Tracheal epithelial cell (primary cell): ENCODE results near the gene LCE5A. TPM values are rescaled to one million over a fixed set of nuclear protein-coding genes. Genes with fewer than 3 reads are reported as not detected.

Source experiments
- total RNA-seq: library from RNA; depleted of rRNA; stranded (reverse); fragments of >200 nt; gene quantifications from 2 replicates; pipeline ENCODE4 v1.2.1, GENCODE V29; 2014

Gene LCE5A, protein sequence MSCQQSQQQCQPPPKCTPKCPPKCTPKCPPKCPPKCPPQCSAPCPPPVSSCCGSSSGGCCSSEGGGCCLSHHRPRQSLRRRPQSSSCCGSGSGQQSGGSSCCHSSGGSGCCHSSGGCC
- total RNA-seq = not detected in 2 replicates

DNA sequence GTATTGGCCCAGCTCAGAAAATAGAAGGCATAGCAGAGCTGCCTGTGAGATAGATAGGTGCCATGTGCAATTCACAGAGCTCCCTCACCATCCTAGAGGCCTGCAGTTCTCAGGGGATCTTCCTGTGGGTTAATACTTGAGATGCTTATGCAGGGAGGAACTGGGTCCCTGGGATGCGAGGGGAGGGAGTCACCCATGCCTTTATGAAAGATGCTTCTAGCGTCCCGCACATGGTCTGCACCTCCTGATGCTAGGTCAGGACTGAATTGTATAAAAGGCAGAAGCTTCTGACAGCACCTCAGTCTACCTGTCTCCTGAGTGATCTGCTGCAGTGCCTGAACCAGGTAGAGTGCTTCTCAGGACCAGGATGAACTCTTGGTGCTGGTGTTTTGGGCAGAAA lies at the start of gene LCE5A:
LCE5A (plus strand) TSS at position 301 of the 400 bp plus-strand sequence. CDS start 732 bp downstream, outside the sequence.

Other genes starting within 250 kb of the LCE5A start
- 0.43 and 0.96 TPM in 2 replicates for gene FLG, start 185.6 kb upstream of the LCE5A start, total RNA-seq
- not detected in 2 replicates for gene FLG2, start 150.8 kb upstream of the LCE5A start, total RNA-seq
- gene CRNN, start 96.5 kb upstream of the LCE5A start, total RNA-seq = 0.72 and 0.85 TPM in 2 replicates
- gene CRCT1, start 3.7 kb downstream of the LCE5A start, total RNA-seq = 4.3 and 5.1 TPM in 2 replicates
- 0.48 TPM in 1 of 2 replicates, not detected in the other for gene LCE3E, start 56.0 kb downstream of the LCE5A start, total RNA-seq
- gene LCE3D, start 69.7 kb downstream of the LCE5A start, total RNA-seq = not detected in 2 replicates
- not detected in 2 replicates for gene LCE3C, start 89.4 kb downstream of the LCE5A start, total RNA-seq
- not detected in 2 replicates for gene LCE3B, start 103.0 kb downstream of the LCE5A start, total RNA-seq
- not detected in 2 replicates for gene LCE3A, start 112.3 kb downstream of the LCE5A start, total RNA-seq
- not detected in 2 replicates for gene LCE2D, start 152.6 kb downstream of the LCE5A start, total RNA-seq
- gene LCE2C, start 164.5 kb downstream of the LCE5A start, total RNA-seq = not detected in 2 replicates
- gene LCE2B, start 175.3 kb downstream of the LCE5A start, total RNA-seq = not detected in 2 replicates
- not detected in 2 replicates for gene LCE2A, start 187.5 kb downstream of the LCE5A start, total RNA-seq
- gene LCE4A, start 197.4 kb downstream of the LCE5A start, total RNA-seq = not detected in 2 replicates
- under 0.01 TPM in 1 of 2 replicates, not detected in the other for gene KPRP, start 247.2 kb downstream of the LCE5A start, total RNA-seq